OCI-LY3 (cell line): Measurements from ENCODE around the gene POLDIP3.

Source experiments
- CTCF ChIP-seq: fragments of 200-600, 300-600 bp; sonication (generic); IDR thresholded peaks from 2 replicates; pipeline ENCODE4 v1.5.1; 2014; ENCODE audit warnings: antibody characterized with exemption, low read length, low read depth
- EZH2phosphoT487 ChIP-seq: fragments of 200-600 bp; shearing (Covaris generic); IDR thresholded peaks from 2 replicates; pipeline ENCODE4 v1.6.1; 2018; ENCODE audit warnings: antibody characterized with exemption, mixed run types, low read depth

GRCh38 chr22:42622061-42622710 lies 7.5 kb upstream of the POLDIP3 start:
- TF ChIP-seq CTCF (no peak), EZH2phosphoT487 (no peak)
